ENCODE data around the gene ARHGEF26.

ARHGEF26 gene

GRCh38 chr3:154251610-154252009 lies 130.4 kb downstream of the ARHGEF26 start:
- TF ChIP-seq EZH2 (IDR thresholded peaks at IDR 0.05; ENCODE audit: borderline replicate concordance, low read length) (no peak), CTCF (IDR thresholded peaks at IDR 0.05; ENCODE audit: low read length) (no peak)
- no peaks in the 10 kb centered on the region for H3K79me2 ChIP-seq (ENCODE audit: insufficient read depth, low read length)
- no peak overlapping the region for H3K4me3 ChIP-seq (ENCODE audit: low read depth, low read length, poor library complexity, severe bottlenecking)
- no peaks in the 10 kb centered on the region for H4K20me1 ChIP-seq (ENCODE audit: insufficient read depth, low read length)
- no peak overlapping the region for H3K4me2 ChIP-seq (ENCODE audit: low read length)
- no peaks in the 10 kb centered on the region for H3F3A ChIP-seq (ENCODE audit: insufficient read depth, low read length)
- no peaks in the 10 kb centered on the region for H3K27me3 ChIP-seq (ENCODE audit: insufficient read depth, low read length)
- H3K9ac ChIP-seq (ENCODE audit: low read length): no peak overlapping the region
- no peak overlapping the region for H2AFZ ChIP-seq (ENCODE audit: low read length)
- H3K9me2 ChIP-seq (ENCODE audit: low read depth, low read length): no peaks in the 10 kb centered on the region
- peaks cover 36% of the 10 kb centered on the region; the same call in 1 of the 2 replicates for H3K36me3 ChIP-seq (ENCODE audit: insufficient read depth, low read length)
- H3K27ac ChIP-seq (ENCODE audit: low read depth, low read length, poor library complexity, severe bottlenecking): no peak overlapping the region
- H3K4me1 ChIP-seq (ENCODE audit: insufficient read depth, low read length, severe bottlenecking): no peaks in the 10 kb centered on the region
- H3K9me3 ChIP-seq (ENCODE audit: low read length): no peaks in the 10 kb centered on the region

- Histone ChIP-seq H3K79me2 (ENCODE audit: insufficient read depth, low read length) (no peaks in the 10 kb centered on the region), H3K9me3 (ENCODE audit: low read length) (no peaks in the 10 kb centered on the region), H3K36me3 (ENCODE audit: insufficient read depth, low read length) (peaks cover 50% of the 10 kb centered on the region; the same call in 1 of the 2 replicates), H3K9ac (ENCODE audit: low read length) (no peak overlapping the region), H4K20me1 (ENCODE audit: insufficient read depth, low read length) (no peaks in the 10 kb centered on the region), H3K4me1 (ENCODE audit: insufficient read depth, low read length, severe bottlenecking) (no peaks in the 10 kb centered on the region), H3K27me3 (ENCODE audit: insufficient read depth, low read length) (no peaks in the 10 kb centered on the region), H3K9me2 (ENCODE audit: low read depth, low read length) (no peaks in the 10 kb centered on the region), H3K4me3 (ENCODE audit: low read depth, low read length, poor library complexity, severe bottlenecking) (no peak overlapping the region), H2AFZ (ENCODE audit: low read length) (no peak overlapping the region), H3K4me2 (ENCODE audit: low read length) (no peak overlapping the region), H3K27ac (ENCODE audit: low read depth, low read length, poor library complexity, severe bottlenecking) (no peak overlapping the region), H3F3A (ENCODE audit: insufficient read depth, low read length) (no peaks in the 10 kb centered on the region)
- peak; percentile 97 for TF ChIP-seq CTCF (IDR thresholded peaks at IDR 0.05; ENCODE audit: low read length)
- no peak for TF ChIP-seq EZH2 (IDR thresholded peaks at IDR 0.05; ENCODE audit: borderline replicate concordance, low read length)
Observed at GRCh38 chr3:154252759-154253638, 131.8 kb downstream of the ARHGEF26 start.

- Histone ChIP-seq H3K9me3 (ENCODE audit: low read length) (no peaks in the 10 kb centered on the region; the same call in 1 of the 2 replicates), H3K27ac (ENCODE audit: low read depth, low read length, poor library complexity, severe bottlenecking) (no peak overlapping the region), H3K36me3 (ENCODE audit: insufficient read depth, low read length) (peaks cover 65% of the 10 kb centered on the region), H3K27me3 (ENCODE audit: insufficient read depth, low read length) (no peaks in the 10 kb centered on the region), H3K79me2 (ENCODE audit: insufficient read depth, low read length) (no peaks in the 10 kb centered on the region), H3K4me1 (ENCODE audit: insufficient read depth, low read length, severe bottlenecking) (no peaks in the 10 kb centered on the region), H2AFZ (ENCODE audit: low read length) (no peak overlapping the region), H3K4me2 (ENCODE audit: low read length) (no peak overlapping the region), H4K20me1 (ENCODE audit: insufficient read depth, low read length) (no peaks in the 10 kb centered on the region), H3K4me3 (ENCODE audit: low read depth, low read length, poor library complexity, severe bottlenecking) (no peak overlapping the region), H3K9me2 (ENCODE audit: low read depth, low read length) (no peaks in the 10 kb centered on the region), H3K9ac (ENCODE audit: low read length) (no peak overlapping the region), H3F3A (ENCODE audit: insufficient read depth, low read length) (no peaks in the 10 kb centered on the region)
- TF ChIP-seq CTCF (IDR thresholded peaks at IDR 0.05; ENCODE audit: low read length) (no peak), EZH2 (IDR thresholded peaks at IDR 0.05; ENCODE audit: borderline replicate concordance, low read length) (no peak)
Observed at GRCh38 chr3:154254527-154254926, 133.3 kb downstream of the ARHGEF26 start.

Data from OCI-LY1 (cell line).